HepG2 (cell line): Measurements from ENCODE around the gene IRF3. TPM values are rescaled to one million over a fixed set of nuclear protein-coding genes. Genes with fewer than 3 reads are reported as not detected.
A peak's percentile ranks its signal among the peaks of the same experiment; 100 is the strongest.

Experiments
- CCAR2 ChIP-seq: fragments of 200-400 bp; formaldehyde crosslinking; optimal IDR thresholded peaks from 2 replicates; pipeline ENCODE3; 2018; ENCODE audit warnings: low read depth, mild to moderate bottlenecking, low read length, moderate library complexity
- CENPX ChIP-seq: sonication (generic); formaldehyde crosslinking; IDR thresholded peaks from 2 replicates; pipeline ENCODE4 v1.9.0; 2021; ENCODE audit warnings: mild to moderate bottlenecking, missing genetic modification reagents, moderate library complexity
- FOXA1 ChIP-seq, 2 experiments: fragments of 450-650 bp in 1 of 2; sonication (generic) in 1 of 2; formaldehyde crosslinking in 1 of 2; IDR thresholded peaks; 2 replicates each; pipeline versions ENCODE4 v1.4.0 to v1.6.1; 2016 to 2020; ENCODE audit warnings: missing genetic modification reagents in 1 of 2
- KLF15 ChIP-seq: sonication (generic); formaldehyde crosslinking; IDR thresholded peaks from 2 replicates; pipeline ENCODE4 v1.8.1; 2023; ENCODE audit warnings: borderline replicate concordance, mild to moderate bottlenecking, inconsistent platforms, missing genetic modification reagents, mixed read lengths
- MTA1 ChIP-seq: sonication (generic); formaldehyde crosslinking; IDR thresholded peaks from 2 replicates; pipeline ENCODE4 v1.4.0; 2020; ENCODE audit warnings: missing genetic modification reagents, mild to moderate bottlenecking, borderline replicate concordance
- NR2C2 ChIP-seq: sonication (generic); formaldehyde crosslinking; IDR thresholded peaks from 2 replicates; pipeline ENCODE4 v1.4.0; 2020; ENCODE audit warnings: missing genetic modification reagents, mild to moderate bottlenecking, moderate library complexity, borderline replicate concordance
- REL ChIP-seq: sonication (generic); formaldehyde crosslinking; conservative IDR thresholded peaks from 2 replicates; pipeline ENCODE4 v1.8.0; 2022; ENCODE audit warnings: mild to moderate bottlenecking, missing genetic modification reagents, moderate library complexity
- RFX1 ChIP-seq: fragments of 450-650 bp; IDR thresholded peaks from 2 replicates; pipeline ENCODE4 v1.6.1; 2017
- RFX5 ChIP-seq: IDR thresholded peaks from 2 replicates; pipeline ENCODE4 v1.6.1; 2011; ENCODE audit warnings: low read depth, low read length, improper control_type of control experiment
- SP4 ChIP-seq: sonication (generic); formaldehyde crosslinking; IDR thresholded peaks from 2 replicates; pipeline ENCODE4 v1.8.1; 2023; ENCODE audit warnings: mild to moderate bottlenecking, missing genetic modification reagents
- TARDBP ChIP-seq: sonication (generic); formaldehyde crosslinking; IDR thresholded peaks from 2 replicates; pipeline ENCODE4 v1.8.0; 2022; ENCODE audit warnings: mild to moderate bottlenecking, missing genetic modification reagents
- TGIF2 ChIP-seq: IDR thresholded peaks from 2 replicates; pipeline ENCODE4 v1.6.1; 2016; ENCODE audit warnings: control low read depth, missing compliant biosample characterization
- XBP1 ChIP-seq: sonication (generic); formaldehyde crosslinking; IDR thresholded peaks from 2 replicates; pipeline ENCODE4 v1.5.0; 2020; ENCODE audit warnings: missing genetic modification reagents
- XRCC5 ChIP-seq: fragments of 200-400 bp; formaldehyde crosslinking; optimal IDR thresholded peaks from 2 replicates; pipeline ENCODE3; 2017; ENCODE audit warnings: mild to moderate bottlenecking, low read length
- ZKSCAN5 ChIP-seq: sonication (generic); formaldehyde crosslinking; IDR thresholded peaks from 2 replicates; pipeline ENCODE4 v1.5.1; 2020; ENCODE audit warnings: mild to moderate bottlenecking, missing genetic modification reagents
- ZNF17 ChIP-seq: sonication (generic); formaldehyde crosslinking; IDR thresholded peaks from 2 replicates; pipeline ENCODE4 v1.5.0; 2020; ENCODE audit warnings: mild to moderate bottlenecking, missing genetic modification reagents
- ZNF224 ChIP-seq: sonication (generic); formaldehyde crosslinking; IDR thresholded peaks from 2 replicates; pipeline ENCODE4 v1.5.0; 2020; ENCODE audit warnings: mild to moderate bottlenecking, missing genetic modification reagents
- ZNF253 ChIP-seq: sonication (generic); formaldehyde crosslinking; IDR thresholded peaks from 2 replicates; pipeline ENCODE4 v1.8.0; 2022; ENCODE audit warnings: mild to moderate bottlenecking, missing genetic modification reagents, borderline replicate concordance
- ZNF33A ChIP-seq: sonication (generic); formaldehyde crosslinking; IDR thresholded peaks from 2 replicates; pipeline ENCODE4 v1.5.1; 2020; ENCODE audit warnings: missing genetic modification reagents, mild to moderate bottlenecking, moderate library complexity, borderline replicate concordance
- ZNF446 ChIP-seq: sonication (generic); formaldehyde crosslinking; IDR thresholded peaks from 2 replicates; pipeline ENCODE4 v1.5.0; 2020; ENCODE audit warnings: mild to moderate bottlenecking, missing genetic modification reagents
- polyA plus RNA-seq, 8 experiments: library from polyadenylated mRNA; depleted of rRNA in 3 of 8; stranded (reverse) in 7 of 8; unstranded in 1 of 8; fragments of >200 nt; fragmentation: Illumina TruSeq in 4 of 8; extraction: Trizol in 4 of 8; gene quantifications; 2 replicates each; pipeline versions ENCODE4 v1.2.1 to v1.2.3, GENCODE V29; 2011 to 2016; ENCODE audit warnings: low read depth in 4 of 8, missing spikeins in 1 of 8, mixed read lengths in 1 of 8; ENCODE audit not compliant: insufficient read depth in 1 of 8
- total RNA-seq, 5 experiments: library from RNA; depleted of rRNA; stranded (reverse); fragments of >200 nt; fragmentation: Illumina TruSeq; extraction: Trizol; gene quantifications; 2 replicates each; pipeline ENCODE4 v1.2.3, GENCODE V29; 2016; ENCODE audit warnings: low read depth in 1 of 5
- TF ChIP-seq, protein P1 (sequence below): sonication (generic); formaldehyde crosslinking; IDR thresholded peaks from 2 replicates; pipeline ENCODE4 v1.5.0; 2020; ENCODE audit warnings: missing genetic modification reagents
- TF ChIP-seq, protein P2 (sequence below): sonication (generic); formaldehyde crosslinking; IDR thresholded peaks from 2 replicates; pipeline ENCODE4 v1.4.0; 2020; ENCODE audit warnings: missing genetic modification reagents, mild to moderate bottlenecking, borderline replicate concordance
- TF ChIP-seq, protein P3 (sequence below): IDR thresholded peaks from 2 replicates; pipeline ENCODE4 v1.6.1; 2016; ENCODE audit warnings: control low read depth

IRF3 gene
- total and polyA plus RNA-seq, 2 of the 13 experiments (the other 11 are each of a cell fraction or from before 2014, with no cell fraction given): 61.9 to 65.5 TPM

DNA sequence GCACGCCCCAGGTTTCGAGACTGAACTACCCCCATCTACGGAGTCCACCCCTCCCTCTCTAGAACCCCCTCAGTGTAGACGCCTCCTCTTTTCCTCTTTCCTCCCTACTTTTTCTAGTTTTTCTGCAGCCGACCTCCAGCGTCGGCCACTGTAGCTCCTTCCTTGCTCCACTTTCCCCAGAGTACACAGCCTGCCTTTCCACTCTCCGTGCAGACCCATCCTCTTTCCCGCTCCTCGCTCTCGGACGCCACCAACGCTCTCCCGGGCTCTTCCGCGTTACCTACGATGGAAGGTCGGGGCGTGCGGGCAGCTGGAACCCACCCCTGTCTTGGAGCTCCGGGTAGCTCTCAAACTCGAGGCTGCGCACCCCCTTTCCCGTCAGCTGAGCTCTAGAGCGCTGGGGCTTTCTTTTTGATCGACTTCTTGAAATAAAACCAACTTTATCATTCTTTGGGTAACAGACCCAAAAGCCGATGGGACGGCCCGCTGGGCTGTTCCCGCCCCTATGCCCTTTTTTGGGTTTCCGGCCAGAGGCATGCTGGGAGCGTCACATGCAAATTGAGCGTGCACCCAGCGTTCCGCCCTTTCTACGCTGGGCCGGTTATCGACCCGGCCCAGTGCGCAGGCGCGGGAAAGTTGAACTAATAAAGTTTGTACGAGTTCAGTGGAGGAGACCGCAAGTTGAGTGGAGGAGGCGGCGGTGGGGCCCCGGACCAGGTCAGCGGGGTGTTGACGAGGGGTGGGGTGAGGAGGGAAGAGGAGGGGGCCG is at the start of gene IRF3, which contains the start of gene BCL2L12 (continued):
- TF ChIP-seq NR2C2 (CRISPR knock-in tag): peak; percentile 71
- TF ChIP-seq TARDBP (CRISPR knock-in tag): no peak
- TF ChIP-seq XBP1 (CRISPR knock-in tag): no peak
- no peak for TF ChIP-seq ZNF253 (CRISPR knock-in tag)
- TF ChIP-seq MTA1 (CRISPR knock-in tag): 0 out of 2 replicates have a peak, but pooled peaks have one; percentile 26
- TF ChIP-seq ZNF446 (CRISPR knock-in tag): no peak
- no peak for TF ChIP-seq RFX5
- TF ChIP-seq REL: no peak
- peak; percentile 80 for TF ChIP-seq SP4 (CRISPR knock-in tag)
- TF ChIP-seq ZNF17 (CRISPR knock-in tag): no peak
- TF ChIP-seq, protein P1, sequence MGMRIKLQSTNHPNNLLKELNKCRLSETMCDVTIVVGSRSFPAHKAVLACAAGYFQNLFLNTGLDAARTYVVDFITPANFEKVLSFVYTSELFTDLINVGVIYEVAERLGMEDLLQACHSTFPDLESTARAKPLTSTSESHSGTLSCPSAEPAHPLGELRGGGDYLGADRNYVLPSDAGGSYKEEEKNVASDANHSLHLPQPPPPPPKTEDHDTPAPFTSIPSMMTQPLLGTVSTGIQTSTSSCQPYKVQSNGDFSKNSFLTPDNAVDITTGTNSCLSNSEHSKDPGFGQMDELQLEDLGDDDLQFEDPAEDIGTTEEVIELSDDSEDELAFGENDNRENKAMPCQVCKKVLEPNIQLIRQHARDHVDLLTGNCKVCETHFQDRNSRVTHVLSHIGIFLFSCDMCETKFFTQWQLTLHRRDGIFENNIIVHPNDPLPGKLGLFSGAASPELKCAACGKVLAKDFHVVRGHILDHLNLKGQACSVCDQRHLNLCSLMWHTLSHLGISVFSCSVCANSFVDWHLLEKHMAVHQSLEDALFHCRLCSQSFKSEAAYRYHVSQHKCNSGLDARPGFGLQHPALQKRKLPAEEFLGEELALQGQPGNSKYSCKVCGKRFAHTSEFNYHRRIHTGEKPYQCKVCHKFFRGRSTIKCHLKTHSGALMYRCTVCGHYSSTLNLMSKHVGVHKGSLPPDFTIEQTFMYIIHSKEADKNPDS: no peak
- TF ChIP-seq, protein P2, sequence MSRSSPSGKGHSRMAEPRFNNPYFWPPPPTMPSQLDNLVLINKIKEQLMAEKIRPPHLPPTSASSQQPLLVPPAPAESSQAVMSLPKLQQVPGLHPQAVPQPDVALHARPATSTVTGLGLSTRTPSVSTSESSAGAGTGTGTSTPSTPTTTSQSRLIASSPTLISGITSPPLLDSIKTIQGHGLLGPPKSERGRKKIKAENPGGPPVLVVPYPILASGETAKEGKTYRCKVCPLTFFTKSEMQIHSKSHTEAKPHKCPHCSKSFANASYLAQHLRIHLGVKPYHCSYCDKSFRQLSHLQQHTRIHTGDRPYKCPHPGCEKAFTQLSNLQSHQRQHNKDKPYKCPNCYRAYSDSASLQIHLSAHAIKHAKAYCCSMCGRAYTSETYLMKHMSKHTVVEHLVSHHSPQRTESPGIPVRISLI (CRISPR knock-in tag): no peak
- no peak for TF ChIP-seq CENPX
- no peak for TF ChIP-seq CCAR2
- TF ChIP-seq ZKSCAN5 (CRISPR knock-in tag): no peak
- TF ChIP-seq TGIF2 (CRISPR knock-in tag): no peak
- TF ChIP-seq FOXA1 (IDR thresholded peaks at IDR 0.05): no peak
- no peak for TF ChIP-seq FOXA1 (CRISPR knock-in tag; IDR thresholded peaks at IDR 0.05)
- no peak for TF ChIP-seq ZNF33A (CRISPR knock-in tag)
- no peak for TF ChIP-seq RFX1
- TF ChIP-seq, protein P3, sequence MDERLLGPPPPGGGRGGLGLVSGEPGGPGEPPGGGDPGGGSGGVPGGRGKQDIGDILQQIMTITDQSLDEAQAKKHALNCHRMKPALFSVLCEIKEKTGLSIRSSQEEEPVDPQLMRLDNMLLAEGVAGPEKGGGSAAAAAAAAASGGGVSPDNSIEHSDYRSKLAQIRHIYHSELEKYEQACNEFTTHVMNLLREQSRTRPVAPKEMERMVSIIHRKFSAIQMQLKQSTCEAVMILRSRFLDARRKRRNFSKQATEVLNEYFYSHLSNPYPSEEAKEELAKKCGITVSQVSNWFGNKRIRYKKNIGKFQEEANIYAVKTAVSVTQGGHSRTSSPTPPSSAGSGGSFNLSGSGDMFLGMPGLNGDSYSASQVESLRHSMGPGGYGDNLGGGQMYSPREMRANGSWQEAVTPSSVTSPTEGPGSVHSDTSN (CRISPR knock-in tag): no peak
- TF ChIP-seq XRCC5: peak; percentile 37
- TF ChIP-seq KLF15 (CRISPR knock-in tag): no peak
- peak; percentile 42; the same call in 1 of the 2 replicates for TF ChIP-seq ZNF224
